GM21515 (cell line): ENCODE measurements around the gene METTL13.

Source experiments
- ATAC-seq: cut with Tn5 transposase; IDR thresholded peaks from one replicate; pipeline ENCODE4 v1.9.1; 2021; ENCODE audit not compliant: unreplicated experiment

Gene METTL13

DNA sequence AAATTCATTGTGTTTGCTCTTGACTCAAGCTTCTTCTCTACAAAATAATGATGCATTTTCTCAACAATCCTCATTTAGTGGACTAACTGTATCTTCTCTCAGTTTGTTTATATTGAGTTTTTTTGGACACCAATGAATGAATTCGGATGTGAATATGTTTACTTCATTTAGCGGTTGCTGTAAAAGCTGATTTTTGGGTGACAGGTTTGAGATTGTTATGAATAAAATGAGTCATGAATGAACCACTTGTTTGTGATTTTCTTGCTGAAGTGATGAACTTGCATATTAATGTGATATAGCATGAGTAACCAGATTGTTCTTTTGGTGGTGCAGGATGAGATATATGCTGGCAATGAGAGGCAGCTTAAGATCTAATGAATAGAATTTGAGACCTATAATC lies 62.9 kb downstream of the METTL13 start:
- no peak for ATAC-seq

DNA sequence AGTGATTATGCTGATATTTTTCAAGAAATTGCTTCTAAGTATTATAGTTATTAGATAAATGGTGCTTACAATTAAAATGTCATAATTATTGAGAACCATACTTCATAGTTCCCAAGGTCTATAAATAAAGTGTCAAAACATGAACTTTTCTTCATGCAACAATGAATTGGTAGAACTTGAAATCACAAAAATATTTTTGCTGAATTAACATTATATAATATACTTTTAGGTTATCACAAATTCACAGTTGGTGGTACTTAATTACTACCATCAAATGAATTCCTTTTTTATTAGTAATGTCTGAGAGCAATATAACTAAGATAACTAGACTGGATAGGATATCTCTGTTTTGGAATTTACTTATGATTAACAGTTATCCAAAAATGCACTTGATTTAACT lies 64.5 kb downstream of the METTL13 start:
- ATAC-seq: no peak
